HG03565 (cell line): ENCODE data around the gene URB2.

ENCODE experiments used
- ATAC-seq: cut with Tn5 transposase; IDR thresholded peaks from one replicate; pipeline ENCODE4 v1.9.1; 2021; ENCODE audit warnings: mild to moderate bottlenecking, moderate library complexity; ENCODE audit not compliant: unreplicated experiment

URB2 gene

GRCh38 chr1:229643996-229644745, 18.1 kb downstream of the URB2 start:
- ATAC-seq, result no peak

GRCh38 chr1:229645324-229645993, 19.4 kb downstream of the URB2 start:
- ATAC-seq, result no peak

DNA sequence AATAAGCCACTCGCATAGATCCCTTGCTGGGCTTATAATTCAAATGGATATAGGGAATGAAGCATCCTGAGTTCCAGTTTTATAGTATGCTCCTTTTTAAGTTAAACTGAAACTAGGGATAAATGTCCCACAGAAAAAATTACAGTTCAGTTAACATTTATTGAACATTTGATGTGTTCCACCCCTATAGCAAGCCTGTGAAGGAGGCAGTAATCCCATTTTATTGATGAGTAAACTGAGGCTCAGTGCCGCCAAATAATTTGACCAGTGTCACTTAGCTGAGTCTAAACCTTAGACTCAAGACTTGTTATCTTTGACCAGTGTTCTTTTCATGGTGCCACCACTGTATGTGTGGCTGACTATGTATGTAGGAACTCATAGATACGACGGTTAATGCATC, 22.4 kb downstream of the URB2 start:
- ATAC-seq, result no peak

- no peak for ATAC-seq
Measured at GRCh38 chr1:229650045-229650444, 24.0 kb downstream of the URB2 start.

- no peak for ATAC-seq
Measured at GRCh38 chr1:229651546-229651945, 25.5 kb downstream of the URB2 start.

- no peak for ATAC-seq
Measured at GRCh38 chr1:229653420-229653819, 27.4 kb downstream of the URB2 start.

DNA sequence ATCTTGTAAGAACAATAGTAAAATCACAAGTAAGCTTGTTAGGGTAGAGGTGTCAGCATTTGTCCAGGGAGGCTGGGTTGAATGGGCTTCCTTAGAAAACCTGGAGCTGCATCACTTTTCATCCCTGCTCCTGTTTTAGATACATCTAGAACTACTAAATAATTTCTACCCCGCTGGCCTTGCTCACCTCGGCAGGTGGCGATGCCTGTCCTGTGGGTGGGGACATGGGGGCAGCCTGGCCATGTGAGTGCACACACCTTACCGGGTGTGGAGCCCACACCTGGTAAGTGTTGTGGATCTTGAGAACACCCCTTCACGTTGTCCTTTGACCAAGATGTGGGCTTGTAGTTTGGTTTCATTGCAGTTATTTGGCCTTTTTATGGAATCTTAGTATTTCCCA, 29.7 kb downstream of the URB2 start:
- no peak for ATAC-seq

GRCh38 chr1:229657993-229658755, 32.1 kb downstream of the URB2 start:
- ATAC-seq, result peak; percentile 38

GRCh38 chr1:229661022-229661877, 35.2 kb downstream of the URB2 start:
- ATAC-seq, result peak; percentile 63

GRCh38 chr1:229661897-229662296, 35.9 kb downstream of the URB2 start:
- no peak for ATAC-seq

DNA sequence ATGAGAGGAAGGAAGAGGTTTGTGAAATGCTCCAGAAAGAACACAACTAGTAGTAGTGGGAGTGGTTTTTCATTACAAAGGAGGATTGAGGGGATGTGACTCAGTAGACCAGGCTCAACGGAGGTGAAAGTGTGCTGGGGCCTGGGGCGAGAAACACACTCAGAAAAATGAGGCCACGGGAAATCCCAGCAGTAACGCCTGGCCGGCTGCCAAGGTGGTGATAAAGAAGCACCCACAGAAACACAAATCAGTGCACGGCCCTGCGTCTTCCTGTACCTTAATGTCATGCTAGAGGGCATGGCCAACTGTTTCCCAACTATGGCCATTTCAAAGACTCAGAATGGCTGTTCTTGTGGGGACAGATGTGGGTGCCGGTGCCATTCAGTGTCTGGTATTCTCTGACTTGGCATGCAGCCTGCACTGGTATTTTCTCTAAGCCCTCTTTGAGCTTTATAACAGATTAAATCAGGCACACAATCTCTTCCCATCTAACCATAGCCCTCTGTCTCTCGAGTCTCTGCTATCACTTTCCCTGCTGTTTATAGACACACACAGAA, 38.2 kb downstream of the URB2 start:
- no peak for ATAC-seq

GRCh38 chr1:229665912-229666558, 40.0 kb downstream of the URB2 start:
- no peak for ATAC-seq

DNA sequence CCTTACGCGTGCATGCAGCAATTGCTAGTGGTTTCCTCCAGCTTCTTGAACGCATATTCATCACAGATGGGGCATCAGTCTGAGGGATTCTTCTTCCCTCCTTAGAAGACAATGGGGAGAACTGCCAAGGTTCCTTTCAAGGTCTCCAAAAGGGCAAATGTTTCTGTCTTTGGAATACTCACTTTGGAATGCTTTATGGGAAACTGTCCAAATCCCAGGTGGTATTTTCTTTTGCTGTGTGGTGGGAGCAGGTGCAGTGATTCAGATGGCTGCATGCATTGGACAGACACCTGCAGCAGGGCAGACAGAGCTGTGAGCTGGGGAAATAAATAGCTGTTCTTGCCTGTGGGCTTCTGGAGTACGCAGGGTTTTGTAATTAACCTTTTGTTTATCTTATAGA, 40.5 kb downstream of the URB2 start:
- ATAC-seq, result no peak

DNA sequence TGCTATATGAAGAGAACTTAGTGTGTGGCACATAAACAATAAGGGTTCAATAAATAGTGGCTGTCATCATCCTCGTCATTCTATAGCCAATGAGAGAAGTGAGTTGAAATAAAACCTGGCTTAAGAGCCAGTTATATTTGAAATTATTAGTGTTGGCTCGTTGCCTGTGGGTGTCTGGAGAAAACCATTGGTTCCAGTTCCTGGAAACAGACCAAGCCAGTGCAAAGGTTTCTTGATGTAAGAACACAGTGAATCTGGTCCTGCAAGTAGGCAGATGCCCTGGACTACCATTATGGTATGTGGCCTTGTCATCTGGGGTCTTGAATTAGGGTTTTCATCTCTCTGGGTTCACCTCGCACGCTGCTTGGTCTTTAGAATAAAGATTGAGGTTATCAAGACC, 43.3 kb downstream of the URB2 start:
- no peak for ATAC-seq

DNA sequence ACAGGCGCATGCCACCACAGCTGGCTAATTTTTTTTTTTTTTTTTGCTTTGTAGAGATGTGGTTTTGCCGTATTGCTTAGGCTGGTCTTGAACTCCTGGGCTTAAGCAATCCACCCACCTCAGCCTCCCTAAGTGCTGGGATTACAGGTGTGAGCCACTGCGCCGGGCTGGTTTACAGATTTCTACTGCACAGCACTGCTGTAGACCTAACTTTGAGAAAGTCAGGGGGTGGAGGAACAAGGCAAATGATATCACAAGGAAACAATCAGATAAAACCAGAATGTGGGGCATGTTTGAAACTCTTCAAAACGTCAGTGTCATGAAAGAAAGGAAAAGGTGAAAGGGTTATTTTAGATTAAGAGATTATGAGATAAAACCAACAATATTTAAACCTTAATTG, 45.3 kb downstream of the URB2 start:
- ATAC-seq, result no peak

GRCh38 chr1:229672246-229672645, 46.2 kb downstream of the URB2 start:
- no peak for ATAC-seq

DNA sequence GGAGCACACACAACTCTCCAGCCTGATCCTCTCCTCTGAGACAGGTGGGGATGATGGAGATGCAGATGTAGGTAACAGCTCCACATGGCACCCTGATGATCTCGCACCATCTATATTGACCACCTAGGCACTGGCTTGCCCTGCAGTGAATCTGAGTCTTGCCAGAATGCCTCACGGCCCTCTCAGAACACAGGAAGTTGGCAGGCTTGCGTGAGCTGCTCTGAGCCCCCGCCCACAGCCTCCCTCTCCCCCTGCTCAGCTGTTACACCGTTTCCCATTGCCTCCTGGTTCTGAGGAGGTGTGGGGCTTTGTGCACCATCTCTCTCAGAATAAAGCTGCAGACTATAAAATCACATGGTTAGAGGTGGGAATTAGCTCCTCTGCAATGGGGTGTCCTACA, 48.0 kb downstream of the URB2 start:
- ATAC-seq, result no peak

GRCh38 chr1:229675396-229675795, 49.3 kb downstream of the URB2 start:
- ATAC-seq, result no peak

DNA sequence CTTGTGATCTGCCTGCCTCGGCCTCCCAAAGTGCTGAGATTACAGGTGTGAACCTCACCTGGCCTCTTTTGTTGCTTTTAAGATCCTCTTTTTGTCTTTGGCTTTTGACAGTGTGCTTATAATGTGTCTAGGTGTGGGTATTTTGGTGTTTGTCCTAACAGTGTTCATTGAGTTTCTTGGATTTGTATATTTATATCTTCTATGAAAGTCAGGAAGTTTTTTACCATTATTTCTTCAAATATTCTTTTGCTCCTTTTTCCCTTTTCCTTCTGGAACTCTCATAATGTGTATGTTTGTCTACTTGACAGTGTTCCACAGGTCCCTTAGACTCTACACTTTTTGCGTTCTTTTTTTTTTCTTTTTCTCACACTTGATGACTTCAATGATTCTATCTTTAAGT, 59.1 kb downstream of the URB2 start:
- no peak for ATAC-seq

- no peak for ATAC-seq
Measured at GRCh38 chr1:229689273-229689672, 63.2 kb downstream of the URB2 start.
